Germinal center (tissue), 1 donor: ENCODE data around the gene KAT7.
"Not testable (repeated sequence)": the region's sequence is repeated elsewhere in the genome, so short reads cannot be mapped to it uniquely, and the experiment has no call there.

ENCODE experiments used
- DNase-seq: peaks from one replicate; pipeline ENCODE4 v3.0.0; 2012; ENCODE audit warnings: mixed read lengths, low spot score

The KAT7 gene

DNA sequence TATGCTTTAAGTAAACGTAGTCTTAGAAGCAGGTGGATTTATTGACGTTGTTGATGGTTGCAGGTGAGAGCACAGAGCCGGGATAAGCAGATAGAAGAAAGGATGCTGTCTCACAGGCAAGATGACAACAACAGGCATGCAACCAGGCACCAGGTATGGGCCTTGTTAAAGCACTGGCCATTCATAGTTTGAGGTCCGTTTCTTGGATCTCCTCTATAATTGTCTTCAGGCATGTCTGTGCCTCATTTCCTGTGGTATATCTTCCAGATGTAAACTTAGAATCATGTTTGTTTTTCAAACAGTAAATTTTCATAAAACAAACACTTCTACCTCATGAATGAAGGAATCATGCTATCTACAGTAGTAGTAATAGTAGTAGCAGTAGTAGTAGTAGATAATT, 20.6 kb downstream of the KAT7 start:
- DNase-seq, result no peak

DNA sequence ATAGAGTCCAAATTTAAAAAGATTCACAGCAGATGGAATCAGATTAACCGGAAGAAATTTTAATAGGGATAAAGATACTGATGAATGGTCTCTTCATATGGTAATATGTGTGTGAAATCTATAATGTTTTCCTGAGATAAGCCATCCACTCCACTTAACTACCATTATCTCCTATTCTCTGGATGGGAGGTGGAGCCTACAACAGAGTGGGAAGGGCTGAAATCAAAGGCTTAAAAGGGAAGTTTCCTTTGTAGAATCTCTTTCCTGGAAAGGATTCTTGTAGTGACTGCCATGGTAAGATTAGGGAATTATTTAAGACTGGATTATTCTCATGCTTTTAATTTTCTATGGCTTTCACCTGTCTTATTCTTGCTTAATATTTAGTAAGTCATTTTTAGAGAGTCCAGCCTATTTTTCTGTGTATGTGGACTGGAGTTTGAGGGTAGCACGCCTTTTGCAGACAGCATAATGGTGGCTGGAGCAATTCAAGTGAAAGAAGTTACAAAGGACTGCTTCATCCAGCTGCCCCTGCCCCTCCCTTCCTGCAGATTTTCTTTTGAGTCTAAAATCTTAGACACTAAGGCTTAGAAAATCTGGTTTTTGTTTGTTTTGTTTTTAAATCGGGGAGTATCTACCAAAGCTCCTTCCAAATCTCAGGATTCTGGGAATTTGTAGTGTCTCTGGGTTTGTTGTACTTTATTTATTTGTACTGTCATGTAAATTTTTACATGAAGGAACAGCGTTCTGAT, 26.5 kb downstream of the KAT7 start:
- no peak for DNase-seq

DNA sequence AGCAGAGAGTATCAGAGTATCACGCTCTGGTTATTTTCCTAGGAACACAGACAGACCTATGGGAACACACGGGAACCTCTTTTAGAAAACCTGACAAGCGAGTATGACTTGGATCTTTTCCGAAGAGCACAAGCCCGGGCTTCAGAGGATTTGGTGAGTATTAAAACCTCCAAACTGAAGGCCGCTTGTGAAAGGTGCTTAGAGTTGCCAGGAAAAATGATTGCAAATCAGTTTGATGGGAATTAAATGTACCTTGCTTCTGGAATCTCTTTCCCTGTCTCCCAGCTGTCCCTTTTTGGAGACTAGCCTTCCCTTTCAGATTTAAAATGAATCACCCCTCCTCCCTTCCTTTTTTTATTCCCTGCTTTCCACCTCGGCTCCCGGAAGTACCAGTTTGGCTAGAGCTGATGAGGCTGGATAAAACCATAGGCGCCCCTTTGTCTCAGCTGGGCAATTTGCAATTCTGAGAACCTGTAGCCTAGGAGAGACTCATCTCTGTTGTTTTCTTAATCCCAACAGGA, 27.3 kb downstream of the KAT7 start:
- DNase-seq, result no peak

DNA sequence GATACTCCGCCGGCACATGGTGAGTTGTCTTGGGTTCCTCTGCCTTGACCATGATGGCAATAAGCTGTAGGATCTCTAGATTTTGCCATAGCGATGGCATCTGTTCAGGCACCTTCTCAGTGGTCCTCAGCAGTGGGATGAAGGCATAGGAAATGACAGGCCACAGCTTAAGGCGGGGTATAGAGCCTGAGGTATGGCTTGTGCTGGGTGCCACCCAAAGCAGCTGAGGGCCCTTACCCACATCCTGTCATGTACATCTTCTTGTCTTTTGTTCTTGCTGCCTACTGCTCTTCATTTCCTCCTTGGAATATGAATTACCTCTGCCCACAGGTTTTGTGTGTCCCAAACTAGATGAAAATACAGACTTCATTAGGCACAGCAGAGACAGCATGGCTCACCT, 29.5 kb downstream of the KAT7 start:
- DNase-seq, result no peak

DNA sequence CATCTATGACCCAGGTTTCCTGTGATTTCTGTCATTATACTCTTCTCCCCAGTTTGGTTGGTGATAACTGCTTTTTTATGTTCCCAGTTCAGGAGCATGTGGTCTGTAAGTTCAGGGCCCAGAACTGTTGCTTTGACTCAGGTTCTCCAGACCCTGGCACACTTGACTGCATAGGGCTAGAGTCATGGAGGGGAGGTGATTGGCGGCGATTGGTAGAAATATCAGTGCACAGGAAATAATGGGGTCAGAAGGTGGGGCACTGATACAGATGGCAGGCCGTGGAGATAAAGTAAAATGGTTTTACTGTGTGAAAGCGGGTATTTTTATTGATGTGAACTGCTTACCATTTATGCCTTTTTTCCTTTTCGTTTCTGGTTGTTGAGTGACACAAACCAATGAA, 30.7 kb downstream of the KAT7 start:
- DNase-seq, result no peak

DNA sequence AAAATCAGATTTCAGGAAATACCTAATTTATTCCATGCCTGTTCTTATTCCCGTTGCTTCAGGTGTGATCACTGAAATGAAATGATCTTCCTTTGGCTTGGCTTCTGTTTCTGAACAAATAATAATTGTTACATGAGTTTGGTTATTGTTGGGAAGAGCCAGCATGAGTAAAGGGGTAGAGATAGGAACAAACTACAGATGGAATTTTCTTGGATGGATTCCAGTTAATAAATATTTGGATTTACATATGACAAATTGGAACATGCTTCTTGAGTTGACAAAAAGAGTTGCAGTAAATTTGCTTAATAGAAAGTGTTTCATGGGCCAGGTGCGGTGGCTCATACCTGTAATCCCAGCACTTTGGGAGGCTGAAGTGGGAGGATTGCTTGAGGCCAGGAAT, 31.2 kb downstream of the KAT7 start:
- DNase-seq, result no peak

DNA sequence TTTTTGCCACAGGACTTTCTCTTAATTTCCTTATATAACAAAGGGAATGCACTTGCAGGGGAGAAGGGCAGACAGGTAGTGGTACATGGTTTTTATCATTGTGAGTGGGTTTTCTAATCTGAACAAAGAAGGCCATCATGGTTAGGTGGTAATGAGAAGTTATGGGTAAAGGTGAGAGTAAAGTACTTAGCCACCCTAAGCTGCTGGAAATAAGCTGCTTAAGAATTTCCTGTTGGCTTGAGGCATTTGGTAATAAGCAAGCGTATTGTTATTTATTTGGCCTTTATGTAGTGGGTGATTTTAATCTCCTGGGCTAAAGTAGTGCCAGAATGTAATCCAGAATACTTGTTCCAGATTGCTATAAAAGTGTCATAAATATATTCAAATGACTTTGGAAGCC, 32.3 kb downstream of the KAT7 start:
- no peak for DNase-seq

DNA sequence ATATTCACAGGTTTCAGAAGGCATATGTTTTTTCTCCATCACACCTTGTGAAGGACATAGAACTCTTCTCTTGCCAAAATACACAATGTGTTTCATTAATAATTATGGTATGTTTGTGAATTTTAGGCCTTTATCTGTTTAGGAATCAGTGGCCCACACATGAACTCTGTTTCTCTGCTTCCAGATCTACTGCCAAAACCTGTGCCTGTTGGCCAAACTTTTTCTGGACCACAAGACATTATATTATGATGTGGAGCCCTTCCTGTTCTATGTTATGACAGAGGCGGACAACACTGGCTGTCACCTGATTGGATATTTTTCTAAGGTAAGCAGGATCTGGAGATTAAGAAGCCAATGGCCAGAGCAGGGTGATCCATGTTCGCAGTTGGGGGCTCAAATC, 33.0 kb downstream of the KAT7 start:
- no peak for DNase-seq

DNA sequence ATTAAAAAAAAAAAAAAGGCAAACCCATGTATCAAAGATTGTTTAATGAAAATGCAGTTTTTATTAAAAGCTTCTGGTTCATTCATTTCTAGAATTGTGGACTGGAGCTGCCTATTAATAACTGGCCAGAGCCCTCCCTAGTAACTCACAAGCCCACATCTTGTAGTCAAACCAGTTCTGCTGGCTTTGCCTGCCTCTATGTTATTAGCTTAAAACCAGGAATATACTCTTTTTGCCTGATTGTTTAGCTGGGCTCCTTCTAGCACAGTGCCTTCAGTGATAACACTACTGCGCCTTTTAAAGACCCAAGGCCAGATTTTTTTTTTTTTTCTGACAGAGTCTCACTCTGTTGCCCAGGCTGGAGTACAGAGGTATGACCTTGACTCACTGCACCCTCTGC, 33.4 kb downstream of the KAT7 start:
- DNase-seq, result no peak

DNA sequence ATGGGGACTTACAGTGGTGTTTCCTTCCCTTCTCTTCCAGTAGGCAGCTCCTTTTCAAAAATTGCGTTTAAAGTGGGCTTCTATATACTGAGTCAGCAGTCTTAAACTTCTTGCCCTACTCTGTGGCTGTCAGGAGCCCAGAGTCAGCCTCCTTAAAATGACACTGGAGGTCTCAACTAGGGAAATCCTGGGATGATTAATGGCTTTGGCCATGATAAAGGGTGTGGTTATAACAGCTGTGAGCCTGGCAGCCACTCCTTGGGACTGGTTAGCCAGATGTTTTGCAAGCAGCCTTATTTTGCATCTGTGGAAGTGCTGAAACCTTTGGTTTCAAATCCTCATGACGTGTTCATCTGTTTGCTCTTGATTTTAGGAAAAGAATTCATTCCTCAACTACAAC, 34.3 kb downstream of the KAT7 start:
- no peak for DNase-seq

DNA sequence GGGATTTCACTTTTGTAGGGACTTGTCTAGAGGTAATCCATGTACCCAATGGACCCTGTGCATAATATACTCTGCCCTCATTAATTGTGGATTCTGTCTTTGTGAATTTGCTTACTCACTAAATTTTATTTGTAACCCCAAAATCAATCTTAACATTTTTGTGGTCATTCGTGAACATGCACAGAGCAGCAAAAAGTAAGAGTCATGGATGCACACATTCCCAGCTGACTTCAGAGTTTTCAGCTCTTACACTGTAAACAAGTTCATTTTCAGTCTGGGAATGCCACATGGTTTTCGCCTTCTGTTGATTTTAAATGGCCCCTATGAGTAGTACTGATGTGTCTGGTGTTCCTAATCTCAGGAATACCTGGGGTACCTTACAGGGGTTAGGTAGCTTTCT, 35.1 kb downstream of the KAT7 start:
- DNase-seq, result no peak

DNA sequence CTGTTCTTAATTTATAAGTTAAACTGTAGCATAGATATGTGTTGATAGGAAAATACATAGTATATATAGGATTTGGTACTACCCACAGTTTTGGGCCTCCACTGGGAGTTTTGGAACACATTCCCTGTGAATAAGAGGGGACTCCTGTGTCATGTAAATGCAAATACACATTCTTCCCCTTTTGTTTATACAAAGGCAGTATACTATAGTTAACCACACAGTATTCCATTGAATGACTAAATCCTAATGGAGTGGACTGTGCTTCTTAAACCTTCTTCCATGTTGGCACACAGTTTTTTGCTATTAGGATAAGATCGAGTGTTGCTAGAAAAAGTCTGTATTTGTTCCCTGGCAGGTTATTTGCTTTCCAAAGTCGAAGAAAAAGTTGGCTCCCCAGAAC, 37.2 kb downstream of the KAT7 start:
- no peak for DNase-seq

DNA sequence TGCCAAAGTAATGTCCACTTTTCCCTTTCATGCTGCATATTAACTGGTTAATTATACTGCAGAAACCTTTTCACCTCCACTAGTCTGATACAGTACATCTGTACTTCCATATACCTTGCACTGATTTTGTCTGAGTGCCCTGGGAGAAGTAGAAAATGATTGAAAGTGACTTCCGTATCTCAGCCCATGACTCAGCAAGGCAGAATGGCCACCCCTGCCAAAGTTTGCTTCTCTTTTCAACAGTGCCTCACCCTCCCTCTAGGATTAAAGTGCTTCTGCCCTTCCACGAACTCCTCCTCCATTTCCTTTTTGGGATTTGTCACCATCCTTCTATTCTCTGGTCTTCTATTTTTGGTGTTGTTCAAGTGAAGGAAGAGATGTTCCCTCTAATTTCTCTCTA, 39.8 kb downstream of the KAT7 start:
- DNase-seq, result not testable (repeated sequence)

DNA sequence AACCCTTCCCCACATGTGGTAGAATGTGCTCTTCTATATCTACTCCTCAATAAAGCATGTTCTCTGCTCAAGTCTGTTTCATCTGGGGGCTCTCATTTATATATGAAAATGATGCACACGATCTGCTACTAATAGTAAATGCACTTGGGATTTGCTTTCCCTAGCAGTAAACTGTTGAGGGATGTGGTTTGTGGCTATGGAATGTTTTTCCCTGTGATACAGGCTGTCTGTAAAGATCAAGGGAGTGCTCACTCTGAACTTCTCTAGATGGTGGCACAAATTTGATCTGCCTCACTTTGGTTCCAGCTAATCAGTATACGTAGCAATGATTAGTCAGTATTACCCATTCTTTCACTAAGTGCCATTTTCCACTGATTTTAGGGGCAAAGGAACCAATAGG, 40.5 kb downstream of the KAT7 start:
- no peak for DNase-seq

DNA sequence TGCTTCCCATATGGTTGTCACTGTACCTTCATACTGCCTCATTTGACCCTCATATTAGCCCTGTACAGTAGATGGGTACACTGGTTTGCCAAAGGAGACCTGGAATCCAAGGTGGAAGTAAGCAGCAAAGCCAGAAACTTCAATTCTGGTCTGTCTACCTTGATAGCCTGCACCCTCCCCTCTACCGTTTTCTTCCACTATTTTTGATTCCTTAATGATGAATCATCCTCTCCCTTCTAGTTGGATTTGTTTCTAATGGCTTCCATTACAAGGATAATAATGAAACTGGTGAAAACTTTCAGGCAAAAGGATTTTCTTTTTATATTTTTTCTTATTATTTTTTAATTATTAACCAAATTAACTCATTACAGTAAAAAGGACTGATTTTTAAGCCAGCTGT, 42.1 kb downstream of the KAT7 start:
- no peak for DNase-seq

DNA sequence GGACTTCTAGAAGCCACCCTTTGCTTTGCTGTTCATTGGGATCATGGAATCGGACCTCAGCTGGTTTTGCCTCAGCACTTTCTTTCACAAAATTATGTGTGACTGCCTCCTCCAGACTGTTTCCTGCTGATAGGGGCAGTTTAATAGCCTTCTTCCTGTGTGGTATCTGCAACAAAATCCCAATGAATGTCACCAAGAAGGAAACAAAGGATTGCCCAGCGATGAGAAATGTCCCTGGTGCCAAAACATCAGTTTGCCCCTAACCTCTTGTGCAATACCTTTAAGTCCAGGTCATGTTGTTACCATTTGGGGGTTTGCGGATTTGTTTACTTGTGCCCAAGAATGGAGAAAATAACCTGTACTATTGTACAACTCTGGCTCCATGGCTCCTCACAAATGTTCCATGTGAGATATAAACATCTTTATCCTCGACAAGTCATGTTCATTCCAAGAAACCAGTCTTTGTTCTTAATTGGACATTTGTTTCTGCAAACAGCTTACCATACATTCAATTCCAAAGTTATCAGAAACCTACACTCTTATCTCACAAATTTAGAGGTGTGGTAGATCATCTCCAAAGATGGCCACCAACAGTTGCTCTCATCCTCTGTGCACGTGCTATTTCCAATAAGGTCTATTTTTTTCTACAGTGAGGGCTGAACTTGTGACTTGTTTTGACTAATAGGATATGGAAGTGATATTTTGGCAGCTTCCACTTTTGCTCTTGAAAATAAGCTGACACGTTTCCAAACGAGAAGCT, 44.5 kb downstream of the KAT7 start:
- DNase-seq, result no peak

DNA sequence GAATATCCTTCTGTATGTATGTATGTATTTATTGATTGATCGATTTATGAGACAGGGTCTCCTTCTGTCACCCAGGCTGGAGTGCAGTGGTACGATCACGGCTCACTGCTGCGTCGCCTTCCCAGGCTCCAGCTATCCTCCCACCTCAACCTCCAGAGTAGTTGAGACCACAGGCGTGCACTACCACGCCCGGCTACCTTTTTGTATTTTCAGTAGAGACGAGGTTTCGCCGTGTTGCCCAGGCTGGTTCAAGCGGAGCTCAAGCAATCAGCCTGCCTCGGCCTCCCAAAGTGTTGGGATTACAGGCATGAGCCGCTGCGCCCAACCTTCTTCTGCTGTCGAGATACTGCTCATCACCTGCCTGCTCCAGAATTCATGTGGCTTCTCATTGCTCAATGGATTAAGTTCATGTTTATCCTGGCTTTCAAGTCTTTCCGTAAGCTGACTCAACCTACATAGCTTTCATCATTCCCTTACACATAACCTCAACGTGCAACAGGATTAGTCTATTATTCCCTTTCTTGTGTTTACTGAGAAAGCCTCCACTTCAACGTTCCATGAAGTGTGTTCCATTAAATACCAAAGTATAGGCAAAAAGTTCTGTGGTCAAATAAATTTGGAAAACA, 45.8 kb downstream of the KAT7 start:
- DNase-seq, result no peak

DNA sequence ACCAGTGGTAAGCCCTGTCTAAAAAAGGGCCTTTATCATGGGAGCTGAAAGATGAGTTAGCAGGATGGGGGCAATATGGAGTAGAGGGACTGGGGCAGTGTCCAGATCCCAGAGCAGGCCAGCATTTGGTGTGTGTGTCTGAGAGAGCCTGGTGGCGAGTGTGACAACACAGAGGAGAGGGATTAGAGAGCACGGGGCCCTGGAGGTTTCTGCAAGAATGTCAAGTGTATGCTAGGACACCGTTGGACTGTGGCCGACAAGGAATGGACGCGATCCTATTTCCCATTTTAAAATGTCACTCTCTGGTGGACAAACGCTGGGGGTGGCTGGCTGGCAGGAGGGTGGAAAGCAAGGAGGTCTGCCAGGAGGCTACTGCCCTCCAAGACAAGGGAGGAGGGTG, 47.0 kb downstream of the KAT7 start:
- DNase-seq, result no peak

DNA sequence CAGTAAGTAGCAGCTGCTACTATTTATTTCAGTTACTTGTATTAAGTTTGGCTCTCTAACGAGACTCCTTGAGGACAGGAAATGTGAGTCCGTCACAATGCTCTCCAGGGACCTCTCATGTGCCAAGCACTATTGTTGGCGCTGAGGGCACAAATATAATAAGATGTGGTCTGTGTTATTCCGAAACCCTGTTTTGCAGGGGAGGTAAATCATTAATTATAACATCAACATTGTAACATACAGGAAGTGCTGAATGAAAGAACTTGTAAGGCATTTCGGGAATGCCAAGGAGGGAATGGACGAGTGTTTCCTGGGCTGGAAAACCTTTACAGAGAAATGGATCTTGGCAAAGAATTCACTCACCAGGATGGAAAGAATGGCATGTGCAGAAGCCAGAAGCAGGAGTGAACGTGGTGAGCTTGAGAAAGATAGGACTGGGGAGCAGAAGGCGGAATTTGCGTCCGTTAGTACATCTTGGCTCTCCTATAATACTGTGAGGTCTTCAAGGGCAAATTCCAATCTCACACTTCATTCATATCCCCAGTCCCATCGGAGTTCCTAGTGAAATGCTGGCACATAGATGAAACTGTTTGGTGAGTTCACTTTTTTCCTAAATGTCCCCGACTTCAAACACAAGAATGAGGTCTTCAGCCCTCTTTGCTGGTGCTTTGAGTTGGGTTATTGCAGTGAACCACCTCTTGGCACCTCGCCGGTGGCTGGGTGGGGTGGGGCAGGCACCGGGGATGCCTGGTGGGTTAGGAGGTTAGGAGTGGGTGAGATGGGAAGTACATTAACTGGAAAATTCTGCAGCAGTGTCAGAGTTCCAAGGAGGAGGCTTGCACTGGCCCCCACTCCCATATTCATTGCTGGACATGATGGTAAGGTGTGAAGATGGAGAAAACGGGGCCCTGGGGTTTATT, 47.9 kb downstream of the KAT7 start:
- DNase-seq, result no peak

DNA sequence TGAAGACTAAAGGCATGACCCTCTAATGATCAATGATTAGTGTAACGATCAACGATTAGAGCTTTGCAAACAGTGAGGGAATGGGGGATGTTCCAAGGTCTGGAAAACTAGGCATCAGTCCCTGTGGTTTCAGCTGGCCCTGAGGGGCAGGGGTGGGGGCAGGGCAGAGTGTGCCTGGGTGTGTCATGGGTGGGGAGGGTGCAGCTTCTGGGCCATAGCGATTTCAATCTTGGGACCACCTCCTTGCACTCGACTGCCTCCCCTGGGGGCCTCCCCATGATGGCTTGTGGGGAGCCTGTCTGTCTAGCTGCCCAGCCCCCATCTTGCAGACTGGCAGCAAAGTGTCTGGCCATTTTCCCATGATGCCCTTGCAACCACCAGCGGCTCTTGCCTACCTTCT, 51.0 kb downstream of the KAT7 start:
- no peak for DNase-seq

DNA sequence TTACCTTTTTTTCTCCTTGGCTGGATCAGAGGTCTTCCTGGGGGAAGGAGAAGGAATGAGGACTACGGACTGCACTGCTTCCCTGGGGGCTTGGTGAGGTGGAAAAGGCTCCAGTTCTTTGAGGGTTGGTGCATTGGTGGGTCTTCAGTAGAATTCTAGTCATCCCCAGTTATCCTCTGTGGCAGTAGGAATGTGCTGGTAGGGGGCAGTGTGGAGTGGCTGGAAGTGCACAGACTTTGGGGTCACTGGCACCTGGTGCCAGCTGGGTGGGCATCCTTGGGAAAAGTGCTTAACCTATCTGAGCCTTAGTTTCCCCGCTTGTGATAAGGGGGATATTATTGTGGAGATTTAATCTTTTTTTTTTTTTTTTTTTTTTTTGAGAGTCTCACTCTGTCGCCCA, 53.1 kb downstream of the KAT7 start:
- no peak for DNase-seq

DNA sequence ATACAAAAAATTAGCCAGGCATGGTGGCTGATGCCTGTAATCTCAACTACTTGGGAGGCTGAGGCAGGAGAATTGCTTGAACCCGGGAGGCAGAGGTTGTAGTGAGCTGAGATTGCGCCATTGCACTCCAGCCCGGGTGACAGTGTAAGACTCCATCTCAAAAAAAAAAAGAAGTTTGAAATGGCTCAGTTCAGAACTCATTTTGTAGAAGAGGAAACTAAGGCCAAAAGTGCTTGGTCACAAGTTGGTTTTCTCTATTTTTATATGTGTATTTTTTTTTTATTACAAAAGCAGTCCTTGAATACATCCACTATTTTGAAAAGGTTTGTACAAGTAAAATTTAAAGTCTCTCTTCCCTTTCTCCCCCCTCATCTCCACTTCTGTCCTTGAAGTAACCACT, 53.9 kb downstream of the KAT7 start:
- no peak for DNase-seq
